GM10248 (cell line): ENCODE data around the gene LRRC14B.

Source experiments
- CTCF ChIA-PET: fragments of 300-600 bp; sonication (Branson Sonifier 250); formaldehyde crosslinking; extraction: SDS; loops from one replicate; lab custom pipeline; 2021; ENCODE audit warnings: antibody characterized with exemption; lab: Yijun Ruan, JAX
- POLR2A ChIA-PET: fragments of 350-650 bp; sonication (Branson Sonifier 250); formaldehyde crosslinking; extraction: SDS; loops from one replicate; lab custom pipeline; 2020; ENCODE audit warnings: antibody characterized with exemption; lab: Yijun Ruan, JAX
- DNase-seq: peaks from one replicate; pipeline ENCODE4 v3.0.0; 2012; ENCODE audit errors: extremely low spot score
- TF ChIP-seq, protein P1 (sequence below): IDR thresholded peaks from 2 replicates; pipeline ENCODE4 v1.5.1; 2012; ENCODE audit warnings: mild to moderate bottlenecking, low read depth; ENCODE audit errors: extremely low read depth, missing control alignments, control extremely low read depth

The LRRC14B gene

DNA sequence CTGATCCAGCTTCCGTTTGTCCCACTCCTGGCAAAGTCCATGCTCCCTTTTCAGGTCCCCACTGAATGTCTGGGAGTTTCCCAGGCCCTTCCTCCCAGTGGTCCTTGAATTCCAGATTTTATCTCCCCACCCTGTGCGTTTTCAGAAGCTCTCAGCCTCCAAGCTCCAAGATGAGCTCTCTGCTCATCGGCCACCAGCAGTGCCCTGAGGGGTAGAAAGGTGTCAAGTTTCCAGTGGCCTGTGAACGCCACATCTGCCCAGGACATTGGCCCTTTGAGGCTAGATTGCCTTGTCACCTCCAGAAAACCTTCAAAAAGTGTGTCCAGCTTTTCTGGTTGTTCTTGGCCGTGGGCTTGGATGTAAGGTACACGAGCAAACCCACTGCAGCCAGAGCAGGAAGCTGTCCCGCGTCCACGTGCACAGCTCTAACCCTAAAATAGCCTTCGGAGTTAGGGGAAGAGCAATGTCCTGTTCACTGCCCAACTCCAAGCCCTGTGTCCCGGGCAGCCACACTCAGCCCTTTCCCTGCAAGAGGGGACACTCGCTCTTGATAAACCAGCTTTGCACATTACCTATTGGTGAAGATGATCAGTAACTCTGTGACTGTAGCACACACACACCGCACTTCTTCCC is 10.9 kb upstream of the LRRC14B start:
- ChIA-PET CTCF (interaction anchor here (2.7 kb wide), 1 partner anchor 8 kb away, joined by 14 read pairs; no protein-coding TSS in a partner anchor), POLR2A (no interaction called here)
- DNase-seq: no peak
- TF ChIP-seq, protein P1, sequence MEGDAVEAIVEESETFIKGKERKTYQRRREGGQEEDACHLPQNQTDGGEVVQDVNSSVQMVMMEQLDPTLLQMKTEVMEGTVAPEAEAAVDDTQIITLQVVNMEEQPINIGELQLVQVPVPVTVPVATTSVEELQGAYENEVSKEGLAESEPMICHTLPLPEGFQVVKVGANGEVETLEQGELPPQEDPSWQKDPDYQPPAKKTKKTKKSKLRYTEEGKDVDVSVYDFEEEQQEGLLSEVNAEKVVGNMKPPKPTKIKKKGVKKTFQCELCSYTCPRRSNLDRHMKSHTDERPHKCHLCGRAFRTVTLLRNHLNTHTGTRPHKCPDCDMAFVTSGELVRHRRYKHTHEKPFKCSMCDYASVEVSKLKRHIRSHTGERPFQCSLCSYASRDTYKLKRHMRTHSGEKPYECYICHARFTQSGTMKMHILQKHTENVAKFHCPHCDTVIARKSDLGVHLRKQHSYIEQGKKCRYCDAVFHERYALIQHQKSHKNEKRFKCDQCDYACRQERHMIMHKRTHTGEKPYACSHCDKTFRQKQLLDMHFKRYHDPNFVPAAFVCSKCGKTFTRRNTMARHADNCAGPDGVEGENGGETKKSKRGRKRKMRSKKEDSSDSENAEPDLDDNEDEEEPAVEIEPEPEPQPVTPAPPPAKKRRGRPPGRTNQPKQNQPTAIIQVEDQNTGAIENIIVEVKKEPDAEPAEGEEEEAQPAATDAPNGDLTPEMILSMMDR: no peak

DNA sequence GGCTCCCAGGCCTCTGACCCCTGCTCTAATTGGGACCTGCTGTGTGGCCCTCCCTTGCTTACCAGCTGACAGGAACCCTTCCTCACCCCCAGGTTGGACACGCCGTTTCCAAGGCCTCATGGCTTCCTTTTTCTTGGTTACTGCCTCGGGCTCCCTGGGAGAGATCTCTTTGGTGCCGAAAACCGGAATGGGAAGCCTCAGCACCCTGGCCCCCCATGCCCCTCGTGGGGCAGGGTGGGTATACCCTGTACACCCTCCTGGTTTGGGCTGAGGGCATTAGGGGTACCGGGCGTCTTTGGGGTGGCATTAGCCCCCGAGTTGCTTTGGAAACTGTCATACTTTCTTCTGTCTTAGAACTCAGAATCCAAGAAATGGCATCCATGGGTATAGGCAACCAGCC is 10.1 kb upstream of the LRRC14B start:
- CTCF ChIA-PET: no interaction called here
- POLR2A ChIA-PET: no interaction called here
- no peak for DNase-seq
- TF ChIP-seq, protein P1: no peak

DNA sequence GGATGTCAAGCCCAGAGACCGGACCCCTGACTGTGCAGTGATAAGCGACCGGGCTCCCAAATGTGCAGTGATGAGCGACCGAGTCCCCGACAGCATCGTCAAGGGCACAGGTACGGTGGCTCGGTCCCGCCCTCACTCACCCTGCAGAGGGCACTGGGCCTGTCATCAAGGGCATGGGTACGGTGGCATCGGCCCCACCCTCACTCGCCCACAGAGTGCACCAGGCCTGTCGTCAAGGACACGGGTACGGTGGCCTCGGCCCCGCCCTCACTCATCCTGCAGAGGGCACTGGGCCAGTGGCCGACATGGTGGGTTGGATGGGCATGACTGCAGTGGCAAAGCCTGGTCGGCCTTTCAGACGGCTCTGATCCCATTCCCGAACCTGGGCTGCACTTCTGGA is 9.7 kb upstream of the LRRC14B start:
- no peak for DNase-seq
- CTCF ChIA-PET: no interaction called here

DNA sequence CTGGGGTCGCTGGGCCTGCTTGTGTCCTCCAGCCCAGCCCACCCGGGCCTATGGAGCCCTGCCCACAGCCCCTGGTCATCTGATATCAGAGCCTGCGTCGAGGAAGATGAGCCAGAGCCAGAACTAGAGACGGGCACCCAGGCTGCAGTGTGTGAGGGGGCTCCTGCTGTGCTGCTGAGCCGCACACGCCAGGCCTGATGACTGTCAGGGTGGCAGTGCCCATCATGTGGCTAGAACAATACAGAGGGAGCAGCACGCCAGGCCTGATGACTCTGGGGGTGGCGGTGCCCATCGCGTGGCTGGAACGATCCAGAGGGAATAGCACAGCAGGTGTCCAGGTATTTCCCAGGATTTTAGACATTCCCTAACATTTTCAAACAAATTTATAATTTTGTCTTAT is 9.2 kb upstream of the LRRC14B start:
- ChIA-PET POLR2A (no interaction called here), CTCF (no interaction called here)
- no peak for DNase-seq
- TF ChIP-seq, protein P1: no peak

More for the DNA sequence above, 9.7 kb upstream of the LRRC14B start:
- POLR2A ChIA-PET: no interaction called here
- TF ChIP-seq, protein P1: no peak

DNA sequence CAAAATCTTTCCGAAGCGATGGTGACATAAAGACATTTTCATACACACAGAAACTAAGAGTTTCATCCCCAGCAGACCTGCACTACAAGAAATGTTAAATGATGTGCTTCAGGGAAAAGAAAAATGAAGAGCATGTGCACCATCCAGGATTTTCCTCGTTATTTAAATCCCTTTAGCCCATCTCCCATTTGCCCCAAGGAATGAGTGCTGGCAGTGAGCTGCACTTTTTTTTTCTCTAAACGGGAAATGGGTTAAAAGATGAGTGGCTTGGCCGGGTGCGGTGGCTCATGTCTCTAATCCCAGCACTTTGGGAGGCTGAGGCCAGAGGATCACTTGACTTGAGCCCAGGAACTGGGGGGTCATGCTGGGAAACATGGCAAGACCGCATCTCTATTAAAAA is 6.8 kb upstream of the LRRC14B start:
- TF ChIP-seq, protein P1: no peak
- no peak for DNase-seq
- CTCF ChIA-PET: interaction anchor here (0.9 kb wide), 1 partner anchor 15 kb away, joined by 3 read pairs; no protein-coding TSS in a partner anchor

DNA sequence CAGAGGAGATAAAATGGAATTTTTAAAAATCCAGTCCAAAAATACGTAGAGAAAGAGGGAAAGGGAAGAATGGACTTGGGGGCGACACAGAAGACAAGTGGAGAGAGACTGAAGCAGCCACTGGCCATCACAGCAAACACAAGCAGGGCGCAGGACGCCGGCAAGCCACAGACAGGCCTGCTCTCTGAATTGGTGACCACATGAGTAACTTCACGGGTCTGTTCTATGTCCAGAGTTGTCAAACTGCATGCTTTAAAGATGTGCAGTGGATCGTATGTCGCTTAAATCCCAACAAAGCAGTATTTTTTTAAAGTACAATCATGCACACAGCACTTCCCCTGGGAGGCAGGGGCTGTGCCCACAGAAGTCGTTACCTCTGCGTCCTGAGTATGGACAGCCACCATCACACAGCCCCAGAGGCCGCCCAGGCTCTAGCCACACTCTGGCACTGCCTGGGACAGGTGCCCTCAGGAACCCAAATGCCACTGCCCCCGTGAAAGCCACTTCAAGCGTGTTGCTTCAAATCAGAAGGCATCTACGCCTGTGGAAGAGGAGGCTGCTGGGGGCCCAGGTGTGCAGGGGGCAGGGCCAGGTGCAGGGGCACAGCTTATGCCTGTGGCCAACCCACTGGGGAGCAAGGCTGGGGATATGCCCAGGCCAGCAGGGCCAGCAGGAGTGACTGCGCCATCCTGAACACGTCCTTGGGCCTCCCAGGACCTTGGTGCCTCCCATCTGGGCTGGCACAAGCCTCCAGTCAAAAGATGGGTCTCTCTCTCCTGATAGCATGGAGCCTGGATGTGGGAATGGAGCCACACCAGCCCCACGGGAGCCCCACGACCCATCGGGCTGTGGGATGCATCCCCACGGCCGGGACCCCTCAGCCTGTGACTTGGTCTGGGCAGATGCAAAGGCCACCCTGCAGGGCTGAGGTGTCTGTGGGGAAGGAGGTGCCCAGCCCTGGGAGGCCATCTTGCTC is 5.9 kb upstream of the LRRC14B start:
- TF ChIP-seq, protein P1: no peak
- POLR2A ChIA-PET: no interaction called here
- no peak for DNase-seq
- CTCF ChIA-PET: interaction anchor here (0.9 kb wide), 1 partner anchor 16 kb away, joined by 3 read pairs; no protein-coding TSS in a partner anchor

More for the DNA sequence above, 6.8 kb upstream of the LRRC14B start:
- POLR2A ChIA-PET: no interaction called here
